ENCODE results near the gene MAP3K12. TPM values are rescaled to one million over a fixed set of nuclear protein-coding genes. Genes with fewer than 3 reads are reported as not detected.
A peak's percentile ranks its signal among the peaks of the same experiment; 100 is the strongest.
"Not testable (repeated sequence)": the region's sequence is repeated elsewhere in the genome, so short reads cannot be mapped to it uniquely, and the experiment has no call there.

The MAP3K12 gene
- total RNA-seq, 1 donor from 2014 or later, result 12.2 TPM

GRCh38 chr12:53492830-53493609 lies 6.2 kb downstream of the MAP3K12 start:
- DNase-seq (ENCODE audit: low spot score), result peak; percentile 98

- DNase-seq (ENCODE audit: low spot score), result peak; percentile 71
Observed at GRCh38 chr12:53492188-53492587, 7.1 kb downstream of the MAP3K12 start.

- no peak for DNase-seq (ENCODE audit: low spot score)
Observed at GRCh38 chr12:53489242-53489864, 9.9 kb downstream of the MAP3K12 start.

GRCh38 chr12:53486736-53487487 lies 12.3 kb downstream of the MAP3K12 start:
- DNase-seq (ENCODE audit: low spot score), result peak; percentile 72

DNA sequence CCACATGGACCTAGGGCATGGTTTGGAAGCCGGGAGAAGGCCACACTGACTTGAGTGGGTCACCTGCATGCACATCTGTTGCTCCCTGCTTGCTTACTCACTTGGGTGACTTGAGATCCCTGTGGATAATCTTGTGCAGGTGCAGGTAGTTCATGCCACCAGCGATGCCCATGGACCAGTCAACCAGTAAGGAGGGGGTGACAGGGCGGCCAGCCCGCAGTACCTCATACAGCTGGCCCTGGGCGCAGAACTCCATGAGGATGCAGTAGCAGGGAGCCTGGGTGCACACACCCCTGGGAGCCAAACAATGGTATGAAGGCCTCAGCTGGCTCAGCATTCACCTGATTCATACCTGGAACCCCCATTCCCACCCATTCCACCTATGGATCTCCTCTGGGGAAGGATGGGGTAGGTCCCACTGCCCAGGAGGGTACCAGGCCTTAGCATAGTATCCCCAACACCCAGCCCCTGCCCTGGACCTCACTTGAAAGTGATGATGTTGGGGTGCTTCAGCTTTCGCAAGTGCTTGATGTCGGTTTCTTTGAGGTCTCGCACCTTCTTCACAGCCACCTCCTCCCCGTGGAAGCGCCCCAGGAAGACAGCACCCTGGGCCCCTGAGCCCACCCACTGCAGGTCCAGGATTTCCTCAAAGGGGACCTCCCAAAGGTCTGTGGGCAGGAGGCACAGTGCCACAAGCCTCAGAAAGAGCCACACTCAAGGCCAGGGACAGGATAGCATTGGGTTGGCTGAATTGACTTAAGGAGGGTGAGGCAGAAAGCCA lies 13.1 kb downstream of the MAP3K12 start:
- peak; percentile 64 for DNase-seq (ENCODE audit: low spot score)

DNA sequence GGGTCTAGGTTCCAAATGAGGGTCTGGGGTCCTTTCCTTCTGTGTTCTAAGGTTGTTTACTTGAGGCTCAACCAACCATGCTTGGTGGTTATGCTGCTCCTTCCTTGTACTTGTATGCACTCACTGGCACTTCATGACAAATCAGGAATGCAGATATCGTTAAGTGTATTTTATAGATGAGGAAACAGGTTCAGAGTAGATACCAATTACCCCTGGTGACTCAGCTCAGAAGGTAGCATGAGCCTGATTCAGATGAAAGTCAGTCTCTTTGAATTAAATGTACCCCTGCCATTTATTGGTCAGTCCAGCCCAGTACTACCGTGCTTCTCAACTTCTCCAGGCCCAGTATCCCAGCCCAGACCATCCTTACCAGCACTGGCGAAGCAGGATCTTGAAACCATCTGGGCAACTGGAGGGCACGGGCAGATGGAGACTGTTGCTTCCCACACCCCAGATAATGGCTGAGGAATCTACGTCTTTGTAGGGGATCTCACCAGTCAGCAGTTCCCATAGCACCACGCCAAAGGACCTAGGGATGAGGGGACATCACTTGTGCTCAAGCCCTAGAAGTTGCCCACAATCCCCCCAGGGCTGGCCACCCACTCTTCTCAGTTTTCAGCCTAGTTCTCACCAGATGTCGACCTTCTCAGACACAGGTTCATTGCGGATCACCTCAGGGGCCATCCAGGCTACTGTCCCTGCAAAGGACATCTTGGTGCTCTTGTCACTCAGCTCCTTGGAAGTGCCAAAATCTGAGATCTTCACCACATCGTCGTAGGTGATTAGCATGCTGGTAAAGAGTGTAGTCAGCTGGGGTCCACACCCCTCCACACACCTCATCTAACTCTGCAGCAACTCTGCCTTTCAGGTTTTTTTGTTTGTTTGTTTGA lies 14.3 kb downstream of the MAP3K12 start:
- DNase-seq (ENCODE audit: low spot score), result peak; percentile 72

DNA sequence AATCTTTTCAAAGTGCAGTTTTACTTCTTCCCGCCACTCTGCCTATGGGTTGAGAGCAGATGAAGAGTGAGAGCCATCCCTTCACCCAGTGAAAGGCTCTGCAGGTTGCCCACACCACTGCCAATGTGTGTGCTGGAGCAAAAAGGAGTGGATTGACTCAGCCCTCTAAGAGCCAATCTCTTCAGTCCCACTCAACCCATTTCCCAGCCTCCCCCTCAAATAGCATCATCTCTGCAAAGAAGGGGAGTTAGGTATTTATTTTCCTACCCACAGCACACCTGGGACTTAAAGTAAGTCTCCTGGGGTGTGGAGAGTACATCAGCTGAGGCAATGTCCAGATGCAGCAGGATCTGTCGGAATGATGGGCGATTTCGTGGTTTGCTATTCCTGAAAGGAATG lies 15.3 kb downstream of the MAP3K12 start:
- DNase-seq (ENCODE audit: low spot score), result no peak

DNA sequence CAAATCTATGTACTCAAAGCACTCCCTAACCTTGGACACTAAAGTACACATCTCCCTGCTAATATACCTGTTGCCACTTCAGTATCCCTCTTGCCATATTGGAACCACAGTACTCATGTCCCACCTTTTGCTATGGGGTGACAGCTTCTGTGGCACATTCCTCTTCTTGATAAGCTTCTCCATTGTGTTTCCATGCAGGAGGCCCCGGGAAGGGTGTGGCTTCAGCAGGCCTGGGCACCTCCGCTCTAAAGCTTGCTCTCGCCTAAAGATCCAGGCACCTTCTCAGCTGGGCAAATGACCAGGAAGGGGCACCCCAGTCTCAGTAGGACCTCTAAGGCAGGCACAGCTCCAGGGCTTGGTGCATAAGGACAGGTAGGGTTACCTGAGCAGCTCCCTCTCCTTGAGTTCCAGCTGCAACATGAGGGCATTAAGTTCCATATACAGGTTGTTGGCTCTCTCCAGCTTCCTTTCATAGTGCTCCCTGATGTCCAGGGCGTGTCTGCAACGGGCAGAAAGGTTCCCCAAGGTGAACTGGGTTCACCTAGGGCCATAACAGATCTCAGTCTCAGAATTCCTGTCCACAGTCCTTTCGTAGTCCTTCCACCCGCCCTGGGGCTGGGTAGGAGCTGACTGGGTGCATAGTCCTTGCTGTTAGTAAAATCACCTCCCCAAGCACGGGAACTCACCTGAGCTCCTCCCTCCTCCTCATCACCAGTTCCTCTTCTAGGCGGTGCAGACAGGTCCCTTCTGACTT lies 15.9 kb downstream of the MAP3K12 start:
- peak; percentile 82 for DNase-seq (ENCODE audit: low spot score)

GRCh38 chr12:53482626-53483168 lies 16.6 kb downstream of the MAP3K12 start:
- DNase-seq (ENCODE audit: low spot score), result peak; percentile 87

- no peak for DNase-seq (ENCODE audit: low spot score)
Observed at GRCh38 chr12:53481939-53482586, 17.2 kb downstream of the MAP3K12 start.

GRCh38 chr12:53481458-53481857 lies 17.8 kb downstream of the MAP3K12 start:
- not testable (repeated sequence) for DNase-seq (ENCODE audit: low spot score)

DNA sequence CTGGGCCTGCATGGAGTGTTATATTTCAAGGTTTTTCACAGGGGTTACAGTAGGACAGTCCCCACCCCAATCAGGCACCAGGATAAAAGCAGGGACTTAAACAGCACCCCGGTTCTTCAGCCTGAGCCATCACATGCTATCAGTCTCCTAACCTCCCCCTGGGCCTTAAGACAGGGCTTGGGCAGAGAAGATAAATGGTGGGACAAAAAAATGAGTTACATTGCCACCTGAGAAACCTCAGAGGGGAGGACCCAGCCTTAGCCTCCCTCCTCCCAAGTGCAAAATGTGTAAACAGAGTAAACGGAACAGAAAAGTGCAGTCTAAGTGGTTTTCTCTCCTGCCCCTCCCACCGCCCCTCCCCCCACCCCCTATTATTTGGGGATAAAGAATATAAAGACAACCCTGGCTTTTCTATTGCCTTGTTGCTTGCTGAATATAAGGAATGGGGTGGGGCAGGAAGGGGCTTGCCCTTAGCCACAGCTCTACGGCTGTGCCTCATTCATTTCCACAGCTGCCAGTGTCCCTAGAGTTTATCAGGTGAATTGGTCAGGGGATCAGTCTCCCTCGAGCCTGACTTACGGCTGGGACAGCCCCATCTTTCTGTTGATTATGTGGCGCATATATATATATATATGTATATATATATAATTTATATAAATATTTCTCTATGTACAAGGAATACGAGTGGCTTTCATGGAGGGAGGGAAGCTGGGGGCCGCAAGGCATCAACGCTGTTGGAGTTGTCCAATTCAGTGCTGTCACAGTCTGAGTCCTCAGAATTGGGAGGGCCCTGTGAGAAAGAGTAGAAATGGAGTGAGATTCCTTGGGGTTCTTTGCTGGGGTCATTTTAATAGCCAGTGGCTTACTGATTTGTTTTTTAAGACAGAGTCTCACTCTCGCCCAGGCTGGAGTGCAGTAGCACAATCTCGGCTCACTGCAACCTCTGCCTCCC lies 18.5 kb downstream of the MAP3K12 start:
- DNase-seq (ENCODE audit: low spot score), result no peak

DNA sequence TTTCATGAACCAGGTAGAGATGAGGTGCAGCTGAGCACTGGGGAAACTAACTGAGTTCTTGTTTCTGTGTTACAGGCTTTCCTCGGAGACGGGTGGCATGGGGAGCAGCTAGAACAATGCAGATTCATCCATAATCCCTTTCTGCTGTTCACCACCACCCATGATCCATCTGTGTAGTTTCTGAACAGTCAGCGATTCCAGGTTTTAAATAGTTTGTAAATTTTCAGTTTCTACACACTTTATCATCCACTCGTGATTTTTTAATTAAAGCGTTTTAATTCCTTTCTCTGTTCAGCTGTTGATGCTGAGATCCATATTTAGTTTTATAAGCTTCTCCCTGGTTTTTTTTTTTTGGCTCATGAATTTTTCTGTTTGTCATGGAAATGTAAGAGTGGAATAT lies 19.9 kb downstream of the MAP3K12 start:
- DNase-seq (ENCODE audit: low spot score), result no peak

DNA sequence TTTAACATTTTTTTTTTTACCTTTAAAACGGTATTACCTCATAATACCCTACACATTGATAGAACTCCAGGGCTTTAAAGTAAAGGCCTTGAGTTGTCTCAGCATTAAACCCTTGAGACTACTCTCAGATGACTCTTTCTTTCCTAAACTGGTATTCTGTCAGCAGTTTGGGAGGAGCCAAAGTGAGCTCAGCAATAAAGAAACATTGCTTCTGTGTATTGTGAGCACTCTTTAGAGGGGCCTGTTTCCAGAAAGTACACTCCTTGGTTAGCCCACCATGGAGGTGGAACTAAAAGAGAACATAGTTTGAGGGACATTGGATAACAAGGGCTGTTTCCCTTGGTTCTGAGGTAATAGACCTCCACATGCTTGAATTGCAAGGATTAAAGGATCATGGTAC lies 20.4 kb downstream of the MAP3K12 start:
- no peak for DNase-seq (ENCODE audit: low spot score)

- no peak for DNase-seq (ENCODE audit: low spot score)
Observed at GRCh38 chr12:53476769-53477209, 22.5 kb downstream of the MAP3K12 start.

GRCh38 chr12:53474819-53475218 lies 24.4 kb downstream of the MAP3K12 start:
- no peak for DNase-seq (ENCODE audit: low spot score)

- DNase-seq (ENCODE audit: low spot score), result no peak
Observed at GRCh38 chr12:53474077-53474476, 25.2 kb downstream of the MAP3K12 start.

Data from mesenteric fat pad (tissue), 1 donor.